GM23338 (cell line): ENCODE measurements around the gene CCDC24.

Experiments
- CREB1 ChIP-seq: fragments of 250-450 bp; sonication (Bioruptor Pico); IDR thresholded peaks from 2 replicates; pipeline ENCODE4 v1.5.0; 2020; ENCODE audit warnings: low read depth, mild to moderate bottlenecking, moderate library complexity
- CTCF ChIP-seq, 2 experiments: fragments of 200-600 bp in 1 of 2; sonication (generic) in 1 of 2; conservative IDR thresholded peaks; 2 replicates each; pipeline versions ENCODE4 v1.5.1 to v1.6.1; 2016 to 2017; ENCODE audit warnings: antibody characterized with exemption in 2 of 2, low read depth in 2 of 2, mild to moderate bottlenecking in 2 of 2, moderate library complexity in 1 of 2
- ETS1 ChIP-seq: IDR thresholded peaks from 2 replicates; pipeline ENCODE4 v1.6.1; 2016; ENCODE audit warnings: antibody characterized with exemption
- EZH2 ChIP-seq: fragments of 200-600 bp; sonication (generic); IDR thresholded peaks from one replicate; pipeline ENCODE4 v1.8.0; 2017; ENCODE audit warnings: antibody characterized with exemption, mild to moderate bottlenecking, low read depth; ENCODE audit not compliant: unreplicated experiment
- EZH2phosphoT487 ChIP-seq: fragments of 200-600 bp; sonication (generic); IDR thresholded peaks from one replicate; pipeline ENCODE4 v1.8.1; 2018; ENCODE audit warnings: antibody characterized with exemption; ENCODE audit not compliant: unreplicated experiment
- JUNB ChIP-seq: IDR thresholded peaks from one replicate; pipeline ENCODE4 v1.6.1; 2016; ENCODE audit warnings: antibody characterized with exemption; ENCODE audit not compliant: unreplicated experiment
- NANOG ChIP-seq: IDR thresholded peaks from 2 replicates; pipeline ENCODE4 v1.6.1; 2016; ENCODE audit warnings: antibody characterized with exemption, borderline replicate concordance
- POLR2AphosphoS5 ChIP-seq: IDR thresholded peaks from 2 replicates; pipeline ENCODE4 v1.6.1; 2016; ENCODE audit warnings: antibody characterized with exemption, low read depth
- REST ChIP-seq: IDR thresholded peaks from one replicate; pipeline ENCODE4 v1.6.1; 2018; ENCODE audit warnings: antibody characterized with exemption; ENCODE audit not compliant: unreplicated experiment
- STAT1 ChIP-seq: IDR thresholded peaks from one replicate; pipeline ENCODE4 v1.6.1; 2016; ENCODE audit warnings: antibody characterized with exemption; ENCODE audit not compliant: unreplicated experiment
- ZNF114 ChIP-seq: fragments of 250-450 bp; sonication (Bioruptor Pico); IDR thresholded peaks from 2 replicates; pipeline ENCODE4 v1.5.0; 2020; ENCODE audit warnings: mild to moderate bottlenecking, moderate library complexity
- ZNF462 ChIP-seq: fragments of 250-450 bp; sonication (Bioruptor Pico); IDR thresholded peaks from 2 replicates; pipeline ENCODE4 v1.5.0; 2020; ENCODE audit warnings: mild to moderate bottlenecking, moderate library complexity

GRCh38 chr1:43971336-43971980, 19.9 kb upstream of the CCDC24 start:
- TF ChIP-seq EZH2 (no peak), CTCF (conservative IDR thresholded peaks at IDR 0.05; ENCODE audit: low read depth in 2 of 2) (no peak), EZH2phosphoT487 (no peak), POLR2AphosphoS5 (no peak), REST (no peak), CREB1 (CRISPR knock-in tag) (no peak), ZNF114 (no peak), ETS1 (no peak), STAT1 (no peak), JUNB (no peak), ZNF462 (CRISPR knock-in tag) (no peak), NANOG (no peak)
